Measurements from ENCODE around the gene SVEP1. TPM values are rescaled to one million over a fixed set of nuclear protein-coding genes. Genes with fewer than 3 reads are reported as not detected.

The SVEP1 gene
- not detected for polyA plus RNA-seq (2013)

DNA sequence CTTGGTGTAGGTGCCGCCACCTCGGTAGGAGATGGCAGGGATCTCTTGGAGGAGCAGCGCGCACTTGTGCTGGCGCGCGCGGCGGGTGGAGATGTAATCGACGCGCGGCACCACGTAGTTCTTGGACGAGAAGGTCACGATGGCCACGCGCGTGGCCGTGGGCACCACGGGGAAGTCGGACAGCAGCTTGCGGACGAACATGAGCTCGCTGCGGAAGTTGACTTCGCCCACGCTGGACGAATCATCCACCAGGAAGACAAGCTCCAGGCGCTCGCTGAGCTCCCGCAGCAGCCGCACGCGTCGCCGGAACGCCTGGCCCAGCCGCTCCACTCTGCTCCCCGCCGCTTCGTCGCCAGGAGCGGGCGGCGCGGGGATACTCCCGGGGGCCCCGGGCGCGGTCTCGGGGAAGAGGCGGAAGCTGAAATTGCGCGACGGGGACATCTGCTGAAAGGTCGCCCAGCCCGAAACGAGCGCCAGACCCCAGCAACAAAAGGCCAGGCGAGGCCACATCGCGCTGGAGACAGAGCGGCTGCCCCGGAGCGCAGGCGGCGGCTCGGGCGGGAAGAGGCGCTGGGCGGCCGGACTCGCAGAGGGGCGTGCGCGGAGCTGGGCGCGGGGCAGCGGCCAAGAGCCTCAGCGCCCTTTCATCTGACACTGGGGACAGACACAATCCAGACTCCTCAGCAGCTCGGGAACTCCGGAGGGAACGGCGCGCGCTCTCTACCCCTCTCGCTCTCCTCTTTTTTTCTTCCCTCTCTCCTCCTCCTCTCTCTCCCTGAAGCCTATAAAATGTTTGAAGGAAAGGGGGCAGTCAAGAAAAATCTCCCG is at the start of gene SVEP1:
TSS of gene SVEP1 (minus strand) at position 708 of the 828 bp plus-strand sequence. CDS start at position 510, 198 bp downstream.
- peaks cover 0 to 5% (median 0%) of the 10 kb centered on the region in 5 experiments for H3K9me3 ChIP-seq (ENCODE audit: control extremely low read depth in 1 of 5, control insufficient read depth in 4 of 5, insufficient read depth in 2 of 5, low read depth in 1 of 5, low read length in 4 of 5)
- peaks cover 6 to 15% (median 13%) of the 10 kb centered on the region in 4 experiments for H3K4me1 ChIP-seq (ENCODE audit: control extremely low read depth in 1 of 4, control insufficient read depth in 4 of 4, insufficient read depth in 4 of 4, low read length in 3 of 4)
- POLR2A ChIA-PET, result no interaction called here
- H3K4me3 ChIP-seq (ENCODE audit: control insufficient read depth in 1 of 7, extremely low read depth in 1 of 7, insufficient read depth in 4 of 7, low read depth in 2 of 7, low read length in 6 of 7), result peak within 1 kb of the TSS in 6 of 7 experiments; percentile 29 to 67 (median 54)
- no peak within 1 kb of the TSS for H3K27ac ChIP-seq (ENCODE audit: insufficient read depth in 1 of 2, low read depth in 1 of 2, low read length in 2 of 2, poor library complexity in 1 of 2, severe bottlenecking in 2 of 2)
- peak; percentile 6 to 59 (median 28) for DNase-seq
- H3K27me3 ChIP-seq (replicated peaks in 2 of 5; ENCODE audit: control insufficient read depth in 4 of 5, insufficient read depth in 5 of 5, low read length in 4 of 5), result peaks cover 20 to 74% (median 38%) of the 10 kb centered on the region in 5 experiments
- no peaks in the 10 kb centered on the region for H3K36me3 ChIP-seq (ENCODE audit: control insufficient read depth in 4 of 4, insufficient read depth in 4 of 4, low read length in 3 of 4)
- CTCF ChIA-PET, result no interaction called here
- 1% methylated on average over 75 of the region's 89 CpGs for WGBS (ENCODE audit: insufficient coverage)

DNA sequence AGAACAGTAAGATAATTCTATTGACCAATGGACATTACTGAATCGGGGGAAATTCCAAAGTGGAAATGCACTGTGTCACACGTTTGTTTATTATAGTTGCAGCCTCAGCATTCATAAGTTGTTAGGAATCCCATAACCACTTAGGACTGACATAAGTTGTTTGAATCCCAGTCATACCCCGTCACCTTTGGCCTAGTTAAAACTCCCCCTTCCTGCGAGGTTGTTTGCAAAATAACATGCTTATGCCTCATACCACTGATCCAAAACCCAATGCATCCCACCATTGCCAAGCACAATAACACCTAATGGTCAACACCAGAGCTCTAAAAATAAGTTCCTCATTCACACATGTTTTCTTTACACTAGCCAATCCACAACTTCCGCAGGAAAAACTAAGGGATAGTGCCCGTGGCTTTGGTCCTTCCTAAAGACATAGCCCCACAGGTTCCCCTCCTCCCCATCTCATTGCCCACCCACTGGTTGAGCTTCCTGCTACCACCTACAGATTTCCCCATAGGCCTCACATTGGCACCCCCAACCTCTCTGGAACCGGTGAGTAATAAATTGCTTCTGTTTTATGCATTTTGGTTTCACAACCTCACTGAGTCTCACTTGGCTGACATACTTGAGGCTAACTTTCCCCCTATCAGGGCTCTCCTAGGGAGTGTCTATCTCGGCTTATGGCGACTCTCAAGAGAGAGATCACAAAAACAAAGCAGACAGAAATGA is 46.7 kb upstream of the SVEP1 start:
- POLR2A ChIA-PET, result no interaction called here
- peak in 1 of 3 donors; percentile 13 for DNase-seq
- WGBS (ENCODE audit: insufficient coverage), result 69% methylated on average over 4 of the region's 9 CpGs
- Histone ChIP-seq H3K27ac (ENCODE audit: insufficient read depth in 1 of 2, low read depth in 1 of 2, low read length in 2 of 2, poor library complexity in 1 of 2, severe bottlenecking in 2 of 2) (no peak overlapping the region), H3K36me3 (ENCODE audit: control insufficient read depth in 4 of 4, insufficient read depth in 4 of 4, low read length in 3 of 4) (no peaks in the 10 kb centered on the region), H3K4me1 (ENCODE audit: control extremely low read depth in 1 of 4, control insufficient read depth in 4 of 4, insufficient read depth in 4 of 4, low read length in 3 of 4) (no peaks in the 10 kb centered on the region), H3K9me3 (ENCODE audit: control extremely low read depth in 1 of 5, control insufficient read depth in 4 of 5, insufficient read depth in 2 of 5, low read depth in 1 of 5, low read length in 4 of 5) (peaks cover 0 to 8% (median 0%) of the 10 kb centered on the region in 5 experiments), H3K4me3 (ENCODE audit: control insufficient read depth in 1 of 7, extremely low read depth in 1 of 7, insufficient read depth in 4 of 7, low read depth in 2 of 7, low read length in 6 of 7) (no peak overlapping the region), H3K27me3 (replicated peaks in 2 of 5; ENCODE audit: control insufficient read depth in 4 of 5, insufficient read depth in 5 of 5, low read length in 4 of 5) (no peaks in the 10 kb centered on the region)
- CTCF ChIA-PET, result no interaction called here

DNA sequence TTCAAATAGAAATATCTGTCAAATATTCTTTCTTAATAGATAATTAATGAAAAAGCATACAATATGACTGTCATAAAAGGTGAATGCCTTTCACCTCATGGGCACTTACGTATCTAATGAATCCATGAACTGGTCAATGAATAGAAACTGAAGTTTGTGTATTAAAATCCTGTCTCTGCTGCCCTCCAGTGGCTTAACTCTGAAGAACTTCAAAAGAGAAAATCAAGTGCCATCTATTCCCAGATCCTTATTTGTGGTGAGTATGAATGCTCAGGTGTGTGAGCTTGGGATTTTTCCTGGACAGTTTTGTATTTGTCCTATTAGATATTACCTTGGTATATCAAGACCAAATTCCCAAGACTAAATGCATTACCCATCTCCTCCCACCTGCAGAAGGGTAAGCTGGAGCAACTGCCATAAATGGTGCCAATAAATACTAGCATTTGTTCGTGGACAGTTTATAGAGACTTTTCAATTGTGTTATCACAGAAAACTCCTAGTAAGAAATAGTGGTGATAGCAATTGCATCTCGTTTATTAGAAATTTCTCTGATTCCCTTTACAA is 44.0 kb upstream of the SVEP1 start:
- no peaks in the 10 kb centered on the region for H3K9me3 ChIP-seq (ENCODE audit: control extremely low read depth in 1 of 5, control insufficient read depth in 4 of 5, insufficient read depth in 2 of 5, low read depth in 1 of 5, low read length in 4 of 5)
- no peaks in the 10 kb centered on the region for H3K4me1 ChIP-seq (ENCODE audit: control extremely low read depth in 1 of 4, control insufficient read depth in 4 of 4, insufficient read depth in 4 of 4, low read length in 3 of 4)
- no peak overlapping the region for H3K27ac ChIP-seq (ENCODE audit: insufficient read depth in 1 of 2, low read depth in 1 of 2, low read length in 2 of 2, poor library complexity in 1 of 2, severe bottlenecking in 2 of 2)
- ChIA-PET POLR2A (no interaction called here), CTCF (interaction anchor here (0.6 to 2.2 kb wide), 11 partner anchors 10 to 720 kb away, joined by 3 to 23 read pairs (median 3); no protein-coding TSS in a partner anchor)
- no peak overlapping the region for H3K4me3 ChIP-seq (ENCODE audit: control insufficient read depth in 1 of 7, extremely low read depth in 1 of 7, insufficient read depth in 4 of 7, low read depth in 2 of 7, low read length in 6 of 7)
- peak; percentile 54 to 64 (median 55) for DNase-seq
- H3K36me3 ChIP-seq (ENCODE audit: control insufficient read depth in 4 of 4, insufficient read depth in 4 of 4, low read length in 3 of 4), result no peaks in the 10 kb centered on the region
- WGBS (ENCODE audit: insufficient coverage), result 0% methylated on average over 1 of the region's 3 CpGs
- no peaks in the 10 kb centered on the region for H3K27me3 ChIP-seq (replicated peaks in 2 of 5; ENCODE audit: control insufficient read depth in 4 of 5, insufficient read depth in 5 of 5, low read length in 4 of 5)

DNA sequence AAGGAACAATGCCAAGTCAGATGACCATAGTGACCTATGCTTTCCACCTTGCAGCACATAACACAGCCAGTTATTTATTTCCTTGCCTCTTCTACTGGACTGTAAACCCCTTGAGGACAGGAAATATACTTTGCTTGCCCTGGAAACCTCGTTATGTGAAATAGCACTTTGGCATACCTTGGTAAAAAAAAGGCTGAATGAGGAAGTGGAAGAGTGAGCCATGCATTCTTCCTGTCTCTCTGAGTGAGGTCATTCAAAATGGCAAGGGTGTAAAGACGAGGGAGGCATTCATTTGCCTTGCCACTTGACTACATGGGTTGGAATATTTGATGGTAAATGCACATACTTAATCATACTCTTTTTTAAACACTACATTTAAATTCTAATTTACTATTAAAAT is 42.8 kb upstream of the SVEP1 start:
- H3K9me3 ChIP-seq (ENCODE audit: control extremely low read depth in 1 of 5, control insufficient read depth in 4 of 5, insufficient read depth in 2 of 5, low read depth in 1 of 5, low read length in 4 of 5), result no peaks in the 10 kb centered on the region
- H3K4me3 ChIP-seq (ENCODE audit: control insufficient read depth in 1 of 7, extremely low read depth in 1 of 7, insufficient read depth in 4 of 7, low read depth in 2 of 7, low read length in 6 of 7), result no peak overlapping the region
- H3K4me1 ChIP-seq (ENCODE audit: control extremely low read depth in 1 of 4, control insufficient read depth in 4 of 4, insufficient read depth in 4 of 4, low read length in 3 of 4), result no peaks in the 10 kb centered on the region
- DNase-seq, result peak in 2 of 3 donors; percentile 18 to 37
- ChIA-PET CTCF (interaction anchor here (0.9 to 2.2 kb wide), 3 partner anchors 408 to 719 kb away, joined by 3 to 23 read pairs (median 3); no protein-coding TSS in a partner anchor), POLR2A (no interaction called here)
- no peaks in the 10 kb centered on the region for H3K27me3 ChIP-seq (replicated peaks in 2 of 5; ENCODE audit: control insufficient read depth in 4 of 5, insufficient read depth in 5 of 5, low read length in 4 of 5)
- WGBS (ENCODE audit: insufficient coverage), result 80% methylated on average over 1 of the region's 2 CpGs
- H3K27ac ChIP-seq (ENCODE audit: insufficient read depth in 1 of 2, low read depth in 1 of 2, low read length in 2 of 2, poor library complexity in 1 of 2, severe bottlenecking in 2 of 2), result no peak overlapping the region
- H3K36me3 ChIP-seq (ENCODE audit: control insufficient read depth in 4 of 4, insufficient read depth in 4 of 4, low read length in 3 of 4), result no peaks in the 10 kb centered on the region

DNA sequence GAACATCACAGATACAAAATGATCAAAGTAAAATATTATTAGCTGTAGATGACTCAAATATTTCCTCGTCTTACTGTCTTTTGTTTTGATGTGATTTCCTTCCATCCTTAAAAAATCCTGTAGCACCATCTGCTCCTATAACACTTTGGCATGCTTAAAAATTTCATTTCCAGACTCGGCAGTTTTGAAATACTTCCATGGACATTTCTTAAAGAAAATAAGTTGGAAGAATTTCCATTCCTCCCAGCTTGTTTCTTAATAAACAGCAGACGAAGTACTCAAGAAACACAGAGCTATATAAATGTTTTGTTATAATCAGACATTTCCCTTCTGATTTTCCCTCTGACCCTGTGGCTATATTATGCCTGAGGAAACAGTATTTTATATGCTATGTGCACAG is 41.2 kb upstream of the SVEP1 start:
- H3K27me3 ChIP-seq (replicated peaks in 2 of 5; ENCODE audit: control insufficient read depth in 4 of 5, insufficient read depth in 5 of 5, low read length in 4 of 5), result no peaks in the 10 kb centered on the region
- no peak overlapping the region for H3K27ac ChIP-seq (ENCODE audit: insufficient read depth in 1 of 2, low read depth in 1 of 2, low read length in 2 of 2, poor library complexity in 1 of 2, severe bottlenecking in 2 of 2)
- WGBS (ENCODE audit: insufficient coverage), result 100% methylated on average over 1 of the region's 3 CpGs
- H3K36me3 ChIP-seq (ENCODE audit: control insufficient read depth in 4 of 4, insufficient read depth in 4 of 4, low read length in 3 of 4), result no peaks in the 10 kb centered on the region
- H3K9me3 ChIP-seq (ENCODE audit: control extremely low read depth in 1 of 5, control insufficient read depth in 4 of 5, insufficient read depth in 2 of 5, low read depth in 1 of 5, low read length in 4 of 5), result no peaks in the 10 kb centered on the region
- H3K4me3 ChIP-seq (ENCODE audit: control insufficient read depth in 1 of 7, extremely low read depth in 1 of 7, insufficient read depth in 4 of 7, low read depth in 2 of 7, low read length in 6 of 7), result no peak overlapping the region
- ChIA-PET CTCF (interaction anchor here (1.3 kb wide), 1 partner anchor 437 kb away, joined by 3 read pairs; no protein-coding TSS in a partner anchor), POLR2A (interaction anchor here (0.5 kb wide), 1 partner anchor 721 kb away, joined by 3 read pairs; no protein-coding TSS in a partner anchor)
- no peak for DNase-seq
- peaks cover 0 to 7% (median 0%) of the 10 kb centered on the region in 4 experiments for H3K4me1 ChIP-seq (ENCODE audit: control extremely low read depth in 1 of 4, control insufficient read depth in 4 of 4, insufficient read depth in 4 of 4, low read length in 3 of 4)

DNA sequence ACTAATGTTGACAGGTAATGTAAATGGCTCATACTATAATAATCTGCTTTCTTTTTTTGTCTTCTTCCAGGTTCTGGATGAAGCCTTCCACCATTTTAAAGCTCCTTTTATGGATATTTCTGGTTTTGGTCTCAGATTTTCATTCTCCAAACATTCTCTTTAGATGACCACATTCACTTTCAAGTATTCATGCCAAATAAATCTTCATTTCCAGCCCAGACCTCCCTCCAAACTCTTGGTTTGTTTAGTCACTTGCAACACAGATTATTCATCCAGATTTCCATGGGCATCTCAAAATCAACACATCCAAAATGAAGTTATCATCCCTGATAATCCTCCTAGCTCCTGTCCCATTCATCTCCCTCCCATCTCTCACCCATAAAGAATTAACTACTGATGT is 40.3 kb upstream of the SVEP1 start:
- CTCF ChIA-PET, result interaction anchor here (1.3 kb wide), 1 partner anchor 436 kb away, joined by 3 read pairs; no protein-coding TSS in a partner anchor

More for the DNA sequence above, 40.3 kb upstream of the SVEP1 start:
- Histone ChIP-seq H3K36me3 (ENCODE audit: control insufficient read depth in 4 of 4, insufficient read depth in 4 of 4, low read length in 3 of 4) (no peaks in the 10 kb centered on the region), H3K4me3 (ENCODE audit: control insufficient read depth in 1 of 7, extremely low read depth in 1 of 7, insufficient read depth in 4 of 7, low read depth in 2 of 7, low read length in 6 of 7) (no peak overlapping the region), H3K9me3 (ENCODE audit: control extremely low read depth in 1 of 5, control insufficient read depth in 4 of 5, insufficient read depth in 2 of 5, low read depth in 1 of 5, low read length in 4 of 5) (no peaks in the 10 kb centered on the region), H3K27me3 (replicated peaks in 2 of 5; ENCODE audit: control insufficient read depth in 4 of 5, insufficient read depth in 5 of 5, low read length in 4 of 5) (no peaks in the 10 kb centered on the region), H3K27ac (ENCODE audit: insufficient read depth in 1 of 2, low read depth in 1 of 2, low read length in 2 of 2, poor library complexity in 1 of 2, severe bottlenecking in 2 of 2) (no peak overlapping the region), H3K4me1 (ENCODE audit: control extremely low read depth in 1 of 4, control insufficient read depth in 4 of 4, insufficient read depth in 4 of 4, low read length in 3 of 4) (peaks cover 0 to 7% (median 0%) of the 10 kb centered on the region in 4 experiments)
- POLR2A ChIA-PET, result no interaction called here
- DNase-seq, result no peak

Measured in common myeloid progenitor, CD34-positive (primary cell).